Endothelial cell of umbilical vein (primary cell): ENCODE results near the gene LMNA. TPM values are rescaled to one million over a fixed set of nuclear protein-coding genes. Genes with fewer than 3 reads are reported as not detected.

Experiments used
- BruUV-seq: library from RNA; stranded (reverse); fragments of 400-500 nt; replicated peaks from 2 replicates; lab custom pipeline; 2021; lab: Mats Ljungman, UMichigan
- CTCF ChIA-PET: fragments of 300-600, 350-600 bp; sonication (Branson Sonifier 250); formaldehyde crosslinking; loops from one replicate; lab custom pipeline; 2021; ENCODE audit warnings: antibody characterized with exemption, inconsistent platforms; lab: Charles Lee
- POLR2A ChIA-PET: fragments of 300-600, 350-600 bp; sonication (Branson Sonifier 250); formaldehyde crosslinking; loops from one replicate; lab custom pipeline; 2021; ENCODE audit warnings: antibody characterized with exemption, inconsistent platforms; lab: Charles Lee
- DNase-seq: peaks from one replicate; pipeline ENCODE4 v3.0.0-alpha.2; 2011; ENCODE audit warnings: low read depth, low spot score
- FAIRE-seq: peaks from 2 replicates; lab custom pipeline; 2011; peaks lifted over from hg19 to GRCh38; lab: Jason Lieb, UNC
- H2AFZ ChIP-seq: 2 replicates; pipeline ENCODE4 v1.6.0; 2012; ENCODE audit warnings: low read depth, low read length, control low read depth, inconsistent platforms
- H3K27ac ChIP-seq: 2 replicates; pipeline ENCODE4 v1.5.1; 2011; ENCODE audit warnings: low read depth, mild to moderate bottlenecking, control low read depth, low read length, moderate library complexity; ENCODE audit not compliant: insufficient read depth
- H3K27me3 ChIP-seq, 2 experiments: 2 replicates each; pipeline versions ENCODE4 v1.6.0 to v1.6.1; 2011; ENCODE audit warnings: low read length in 2 of 2, mixed read lengths in 1 of 2; ENCODE audit not compliant: control insufficient read depth in 2 of 2, insufficient read depth in 2 of 2
- H3K36me3 ChIP-seq, 2 experiments: 2 replicates in 1 of 2; 3 replicates in 1 of 2; pipeline ENCODE4 v1.5.1; 2011; ENCODE audit warnings: low read length in 2 of 2, mild to moderate bottlenecking in 1 of 2, moderate library complexity in 1 of 2; ENCODE audit not compliant: control insufficient read depth in 2 of 2, insufficient read depth in 2 of 2; ENCODE audit errors: extremely low read depth in 1 of 2
- H3K4me1 ChIP-seq: 3 replicates; pipeline ENCODE4 v1.5.1; 2011; ENCODE audit warnings: mild to moderate bottlenecking, low read length; ENCODE audit not compliant: control insufficient read depth, insufficient read depth; ENCODE audit errors: extremely low read depth
- H3K4me2 ChIP-seq: 2 replicates; pipeline ENCODE4 v1.6.1; 2011; ENCODE audit warnings: low read length, control low read depth, mixed read lengths; ENCODE audit not compliant: insufficient read depth
- H3K4me3 ChIP-seq, 3 experiments: fragments of 200-600 bp in 1 of 3; sonication (generic), shearing (Covaris generic) in 1 of 3; replicated peaks in 1 of 3; 2 replicates each; pipeline ENCODE4 v1.5.1; 2011 to 2016; ENCODE audit warnings: control low read depth in 3 of 3, low read length in 3 of 3, mild to moderate bottlenecking in 2 of 3, inconsistent platforms in 1 of 3, low read depth in 1 of 3, moderate library complexity in 1 of 3; ENCODE audit not compliant: insufficient read depth in 1 of 3
- H3K79me2 ChIP-seq: 2 replicates; pipeline ENCODE4 v1.6.0; 2012; ENCODE audit warnings: low read length, inconsistent platforms; ENCODE audit not compliant: control insufficient read depth, insufficient read depth
- H3K9ac ChIP-seq: replicated peaks from 2 replicates; pipeline ENCODE3; 2011; ENCODE audit warnings: low read length, control low read depth; ENCODE audit not compliant: insufficient read depth; ENCODE audit errors: extremely low read depth
- H3K9me1 ChIP-seq: replicated peaks from 3 replicates; pipeline ENCODE4 v1.6.0; 2011; ENCODE audit warnings: mild to moderate bottlenecking, low read length; ENCODE audit not compliant: control insufficient read depth, insufficient read depth; ENCODE audit errors: extremely low read depth
- H3K9me3 ChIP-seq: replicated peaks from 2 replicates; pipeline ENCODE4 v1.5.1; 2012; ENCODE audit warnings: low read length, inconsistent platforms; ENCODE audit not compliant: control insufficient read depth, insufficient read depth
- H4K20me1 ChIP-seq: replicated peaks from 2 replicates; pipeline ENCODE3; 2011; ENCODE audit warnings: mild to moderate bottlenecking, low read length; ENCODE audit not compliant: control insufficient read depth, insufficient read depth; ENCODE audit errors: extremely low read depth
- EZH2 ChIP-seq: IDR thresholded peaks from 2 replicates; pipeline ENCODE4 v1.6.1; 2012; ENCODE audit warnings: borderline replicate concordance, low read depth, mild to moderate bottlenecking, moderate library complexity, low read length, inconsistent platforms; ENCODE audit not compliant: severe bottlenecking
- FOS ChIP-seq: IDR thresholded peaks from 2 replicates; pipeline ENCODE4 v1.6.1; 2011; ENCODE audit warnings: mild to moderate bottlenecking, low read length, moderate library complexity, borderline replicate concordance; ENCODE audit not compliant: insufficient read depth
- GATA2 ChIP-seq: IDR thresholded peaks from 2 replicates; pipeline ENCODE4 v1.7.0; 2011; ENCODE audit warnings: low read depth, mild to moderate bottlenecking, moderate library complexity, mixed read lengths, low read length; ENCODE audit not compliant: insufficient read length, insufficient read depth
- JUN ChIP-seq: IDR thresholded peaks from 2 replicates; pipeline ENCODE4 v1.6.1; 2011; ENCODE audit warnings: borderline replicate concordance, low read depth; ENCODE audit not compliant: insufficient read length, insufficient read depth
- MYC ChIP-seq: IDR thresholded peaks from one replicate; pipeline ENCODE4 v1.6.1; 2011; ENCODE audit warnings: mild to moderate bottlenecking, low read depth, low read length
- POLR2A ChIP-seq: IDR thresholded peaks from 2 replicates; pipeline ENCODE4 v1.6.1; 2012; ENCODE audit warnings: low read depth, mild to moderate bottlenecking, control low read depth, low read length
- POLR2AphosphoS5 ChIP-seq: IDR thresholded peaks from 2 replicates; pipeline ENCODE4 v1.6.1; 2012; ENCODE audit warnings: low read depth, mild to moderate bottlenecking, control low read depth, low read length, moderate library complexity; ENCODE audit not compliant: insufficient read depth
- dilution Hi-C: fragments of 300-500 bp; cut with MboI; formaldehyde crosslinking; loops from one replicate; pipeline ENCODE4 v1.15.0; 2019; ENCODE audit warnings: low sequenced_read_pairs; ENCODE audit not compliant: extremely low pct_ligation_motif_present
- intact Hi-C: fragments of 100-400 bp; cut with micrococcal nuclease; formaldehyde crosslinking; loops from one replicate; pipeline ENCODE4 v1.10.0; 2022
- polyA plus RNA-seq, 4 experiments: library from polyadenylated mRNA; depleted of rRNA in 3 of 4; stranded (reverse) in 3 of 4; unstranded in 1 of 4; fragments of >200 nt; gene quantifications; 2 replicates each; pipeline versions ENCODE4 v1.2.1 to v1.2.3, GENCODE V29; 2011 to 2012; ENCODE audit warnings: missing spikeins in 1 of 4
- total RNA-seq: library from RNA; stranded (reverse); gene quantifications from 2 replicates; pipeline ENCODE4 v1.2.3, GENCODE V29; 2021
- TF ChIP-seq, protein P1 (sequence below): IDR thresholded peaks from 2 replicates; pipeline ENCODE4 v1.6.1; 2011; ENCODE audit not compliant: insufficient read depth, insufficient read length
- TF ChIP-seq, protein P2 (sequence below), 2 donors: IDR thresholded peaks; 1 replicate in 1 of 2; 2 replicates in 1 of 2; pipeline ENCODE4 v1.5.1; 2011; ENCODE audit warnings: low read length in 2 of 2, mild to moderate bottlenecking in 2 of 2, moderate library complexity in 2 of 2, control low read depth in 1 of 2, inconsistent platforms in 1 of 2, low read depth in 1 of 2; ENCODE audit not compliant: insufficient read depth in 1 of 2; ENCODE audit errors: extremely low read depth in 1 of 2

LMNA gene
- total and polyA plus RNA-seq, 2 donors (not counting 3 experiments of a cell fraction or from before 2014, with no cell fraction given) = 371 to 742 TPM

DNA sequence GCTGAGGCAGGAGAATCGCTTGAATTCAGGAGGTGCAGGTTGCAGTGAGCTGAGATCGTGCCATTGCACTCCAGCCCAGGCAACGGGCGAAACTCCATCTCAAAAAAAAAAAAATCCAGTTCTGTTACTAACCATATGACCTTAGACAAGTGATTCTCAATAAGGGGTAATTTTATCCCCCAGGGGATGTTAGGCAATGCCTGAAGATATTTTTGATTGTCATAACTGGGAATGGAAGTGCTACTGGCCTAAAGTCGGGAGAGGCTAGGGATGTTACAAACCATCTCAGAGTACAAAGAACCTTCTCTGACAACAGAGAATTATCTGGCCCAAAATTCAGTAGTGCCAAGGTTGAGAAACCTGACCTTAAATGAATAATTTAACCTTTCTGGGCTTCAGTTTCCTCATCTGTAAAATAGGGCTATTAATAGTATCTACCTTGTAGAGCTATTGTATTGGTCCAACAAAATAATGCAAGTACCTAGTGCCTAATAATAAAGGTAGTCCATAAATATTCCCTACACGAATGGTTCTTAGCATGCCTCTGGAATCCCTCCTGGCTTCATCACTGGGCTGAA, 5.8 kb upstream of the LMNA start:
- CTCF ChIA-PET = interaction anchor here (1.0 to 2.2 kb wide), 3 partner anchors 12 to 21 kb away, joined by 4 to 7 read pairs (median 5); no protein-coding TSS in a partner anchor
- no peaks in the 10 kb centered on the region for H4K20me1 ChIP-seq
- intact Hi-C loops = no loop called here
- H3K79me2 ChIP-seq = no peaks in the 10 kb centered on the region
- dilution Hi-C loops = no loop called here
- no peak overlapping the region for H3K27ac ChIP-seq
- H3K4me1 ChIP-seq = peaks cover 26% of the 10 kb centered on the region
- no peaks in the 10 kb centered on the region for H3K9me1 ChIP-seq
- H3K4me3 ChIP-seq = no peak overlapping the region
- no peaks in the 10 kb centered on the region for H3K27me3 ChIP-seq
- DNase-seq = no peak
- TF ChIP-seq, protein P1, sequence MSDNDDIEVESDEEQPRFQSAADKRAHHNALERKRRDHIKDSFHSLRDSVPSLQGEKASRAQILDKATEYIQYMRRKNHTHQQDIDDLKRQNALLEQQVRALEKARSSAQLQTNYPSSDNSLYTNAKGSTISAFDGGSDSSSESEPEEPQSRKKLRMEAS = no peak
- TF ChIP-seq POLR2AphosphoS5 (no peak), EZH2 (no peak), MYC (no peak), GATA2 (no peak), JUN (no peak), FOS (no peak), POLR2A (no peak)
- TF ChIP-seq, protein P2, sequence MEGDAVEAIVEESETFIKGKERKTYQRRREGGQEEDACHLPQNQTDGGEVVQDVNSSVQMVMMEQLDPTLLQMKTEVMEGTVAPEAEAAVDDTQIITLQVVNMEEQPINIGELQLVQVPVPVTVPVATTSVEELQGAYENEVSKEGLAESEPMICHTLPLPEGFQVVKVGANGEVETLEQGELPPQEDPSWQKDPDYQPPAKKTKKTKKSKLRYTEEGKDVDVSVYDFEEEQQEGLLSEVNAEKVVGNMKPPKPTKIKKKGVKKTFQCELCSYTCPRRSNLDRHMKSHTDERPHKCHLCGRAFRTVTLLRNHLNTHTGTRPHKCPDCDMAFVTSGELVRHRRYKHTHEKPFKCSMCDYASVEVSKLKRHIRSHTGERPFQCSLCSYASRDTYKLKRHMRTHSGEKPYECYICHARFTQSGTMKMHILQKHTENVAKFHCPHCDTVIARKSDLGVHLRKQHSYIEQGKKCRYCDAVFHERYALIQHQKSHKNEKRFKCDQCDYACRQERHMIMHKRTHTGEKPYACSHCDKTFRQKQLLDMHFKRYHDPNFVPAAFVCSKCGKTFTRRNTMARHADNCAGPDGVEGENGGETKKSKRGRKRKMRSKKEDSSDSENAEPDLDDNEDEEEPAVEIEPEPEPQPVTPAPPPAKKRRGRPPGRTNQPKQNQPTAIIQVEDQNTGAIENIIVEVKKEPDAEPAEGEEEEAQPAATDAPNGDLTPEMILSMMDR (IDR thresholded peaks at IDR 0.05; ENCODE audit: extremely low read depth in 1 of 2, insufficient read depth in 1 of 2, low read depth in 1 of 2, low read length in 2 of 2) = no peak
- no peaks in the 10 kb centered on the region for H3K9me3 ChIP-seq
- BruUV-seq = no TSS peak
- POLR2A ChIA-PET = no interaction called here
- no peak overlapping the region for H3K4me2 ChIP-seq
- H2AFZ ChIP-seq = no peak overlapping the region
- FAIRE-seq = no peak
- no peaks in the 10 kb centered on the region for H3K36me3 ChIP-seq
- H3K9ac ChIP-seq = no peak overlapping the region
